Ovary (tissue), 3 donors: Measurements from ENCODE around the gene IMMT.

Source experiments
- EP300 ChIP-seq: sonication (generic); formaldehyde crosslinking; IDR thresholded peaks from one replicate; pipeline ENCODE4 v1.6.1; 2017; ENCODE audit warnings: antibody characterized with exemption
- POLR2A ChIP-seq: fragments of 450-650 bp; IDR thresholded peaks from one replicate; pipeline ENCODE4 v1.6.1; 2017; ENCODE audit warnings: antibody characterized with exemption, mild to moderate bottlenecking, moderate library complexity
- TF ChIP-seq, protein P1 (sequence below), 3 donors: fragments of 450-650 bp in 2 of 3; fragments of 200-600 bp in 1 of 3; IDR thresholded peaks; one replicate each; pipeline versions ENCODE4 v1.5.1 to v1.8.0; 2016 to 2022; ENCODE audit warnings: antibody characterized with exemption in 3 of 3, mild to moderate bottlenecking in 1 of 3
- donor health status: DM: no; HTN: no; CAD: no.

GRCh38 chr2:86232910-86233309, 37.6 kb upstream of the IMMT start:
- TF ChIP-seq, protein P1, sequence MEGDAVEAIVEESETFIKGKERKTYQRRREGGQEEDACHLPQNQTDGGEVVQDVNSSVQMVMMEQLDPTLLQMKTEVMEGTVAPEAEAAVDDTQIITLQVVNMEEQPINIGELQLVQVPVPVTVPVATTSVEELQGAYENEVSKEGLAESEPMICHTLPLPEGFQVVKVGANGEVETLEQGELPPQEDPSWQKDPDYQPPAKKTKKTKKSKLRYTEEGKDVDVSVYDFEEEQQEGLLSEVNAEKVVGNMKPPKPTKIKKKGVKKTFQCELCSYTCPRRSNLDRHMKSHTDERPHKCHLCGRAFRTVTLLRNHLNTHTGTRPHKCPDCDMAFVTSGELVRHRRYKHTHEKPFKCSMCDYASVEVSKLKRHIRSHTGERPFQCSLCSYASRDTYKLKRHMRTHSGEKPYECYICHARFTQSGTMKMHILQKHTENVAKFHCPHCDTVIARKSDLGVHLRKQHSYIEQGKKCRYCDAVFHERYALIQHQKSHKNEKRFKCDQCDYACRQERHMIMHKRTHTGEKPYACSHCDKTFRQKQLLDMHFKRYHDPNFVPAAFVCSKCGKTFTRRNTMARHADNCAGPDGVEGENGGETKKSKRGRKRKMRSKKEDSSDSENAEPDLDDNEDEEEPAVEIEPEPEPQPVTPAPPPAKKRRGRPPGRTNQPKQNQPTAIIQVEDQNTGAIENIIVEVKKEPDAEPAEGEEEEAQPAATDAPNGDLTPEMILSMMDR (IDR thresholded peaks at IDR 0.05) = no peak
- TF ChIP-seq POLR2A = no peak
- no peak for TF ChIP-seq EP300
